Hippocampal formation (tissue), 2 donors: ENCODE data around the gene CFAP97D1.
"Not testable (repeated sequence)": the region's sequence is repeated elsewhere in the genome, so short reads cannot be mapped to it uniquely, and the experiment has no call there.

Source experiments
- DNase-seq, 2 donors: peaks; one replicate each; lab custom pipeline; 2025; lab: John Stamatoyannopoulos, UW

The CFAP97D1 gene

DNA sequence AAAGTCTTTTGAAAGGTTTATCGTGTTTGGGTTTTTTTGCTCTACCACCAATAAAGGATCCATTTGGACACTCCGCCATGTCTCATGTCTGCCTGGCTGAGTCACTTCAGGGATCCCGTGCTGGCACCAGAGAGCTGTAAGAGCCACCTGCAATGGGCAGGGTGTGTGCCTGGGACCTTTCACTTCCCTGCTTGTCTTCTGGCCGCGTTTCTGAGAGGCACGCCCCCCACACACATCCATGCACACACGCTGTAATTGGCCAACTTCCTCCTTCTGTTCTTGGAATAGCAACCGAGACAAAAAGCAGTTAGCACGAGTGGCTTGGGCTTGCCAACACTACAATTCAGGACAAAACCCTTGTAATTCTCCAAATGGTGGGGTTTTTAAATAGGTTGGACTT lies 11.9 kb upstream of the CFAP97D1 start:
- DNase-seq = peak; percentile 23 to 30

DNA sequence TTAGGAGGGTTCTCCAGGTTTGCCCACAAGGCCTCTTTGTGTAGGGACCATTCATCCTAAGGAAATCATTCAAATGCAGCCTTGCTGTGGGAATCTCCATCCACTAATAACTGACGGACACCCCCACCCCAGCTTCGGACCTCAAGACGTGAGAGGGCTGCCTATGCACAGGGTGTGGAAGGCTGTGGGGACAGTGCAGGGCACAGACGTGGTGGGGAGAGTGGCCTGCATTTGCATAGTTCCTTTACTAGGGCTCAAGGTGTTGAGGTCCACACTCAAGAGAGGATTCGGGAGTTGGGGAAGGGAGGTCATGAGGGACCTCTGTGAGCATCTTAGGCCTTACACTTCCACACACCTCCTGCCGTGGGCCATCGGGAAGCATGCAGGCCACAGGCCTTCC lies 11.3 kb upstream of the CFAP97D1 start:
- no peak for DNase-seq

DNA sequence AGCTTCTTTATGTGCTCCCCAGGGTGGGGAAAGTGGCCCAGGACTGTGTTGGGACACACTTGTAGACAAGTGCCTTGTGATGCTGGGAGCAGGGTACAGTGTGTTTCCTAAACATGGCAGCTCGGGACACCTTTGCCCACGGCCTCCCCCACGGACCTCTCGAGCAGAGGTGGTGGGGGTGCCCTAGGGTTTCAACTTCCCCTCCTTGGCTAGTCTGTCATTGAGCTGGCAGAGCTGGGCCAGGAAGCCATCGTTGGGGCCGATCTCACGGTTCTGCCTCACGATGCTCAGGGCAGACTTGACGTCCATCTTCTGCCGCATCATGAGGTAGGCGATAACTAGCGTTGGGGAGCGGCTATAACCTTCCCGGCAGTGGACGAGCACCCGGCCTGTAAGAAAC lies 10.8 kb upstream of the CFAP97D1 start:
- DNase-seq = no peak

DNA sequence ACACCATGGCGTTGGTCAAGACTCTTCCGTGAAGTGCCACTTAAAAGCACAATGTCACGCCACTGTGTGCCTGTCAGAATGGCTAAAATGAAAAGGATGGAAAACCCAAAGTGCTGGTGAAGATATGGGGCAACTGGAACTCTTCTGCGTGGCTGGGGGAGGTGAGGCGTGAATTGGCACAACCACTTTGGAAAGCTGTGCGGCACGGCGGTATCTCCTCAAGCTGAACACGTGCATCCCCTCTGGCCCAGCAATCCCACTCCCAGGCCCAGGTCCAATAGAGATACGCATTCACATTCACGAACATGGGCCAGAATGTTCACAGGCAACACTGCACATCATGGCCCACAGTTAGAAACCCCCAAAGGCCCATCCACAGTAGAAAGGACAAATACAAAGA lies 10.4 kb upstream of the CFAP97D1 start:
- no peak for DNase-seq

DNA sequence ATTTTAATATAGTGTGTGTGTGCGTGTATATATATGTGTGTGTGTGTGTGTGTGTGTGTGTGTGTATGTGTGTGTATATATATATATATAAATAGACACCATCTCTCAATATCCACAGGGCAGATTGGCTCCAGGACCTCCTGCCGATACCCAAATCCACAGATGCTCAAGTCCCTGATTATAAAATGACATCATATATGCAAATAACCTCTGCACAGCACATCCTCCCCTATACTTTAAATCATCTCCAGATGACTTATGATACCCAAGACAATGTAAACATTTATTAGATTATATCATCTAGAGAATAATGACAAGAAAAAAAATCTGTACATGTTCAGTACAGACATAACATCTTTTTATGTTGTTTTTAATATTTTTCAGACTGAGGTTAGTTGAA lies 9.3 kb upstream of the CFAP97D1 start:
- DNase-seq = no peak

DNA sequence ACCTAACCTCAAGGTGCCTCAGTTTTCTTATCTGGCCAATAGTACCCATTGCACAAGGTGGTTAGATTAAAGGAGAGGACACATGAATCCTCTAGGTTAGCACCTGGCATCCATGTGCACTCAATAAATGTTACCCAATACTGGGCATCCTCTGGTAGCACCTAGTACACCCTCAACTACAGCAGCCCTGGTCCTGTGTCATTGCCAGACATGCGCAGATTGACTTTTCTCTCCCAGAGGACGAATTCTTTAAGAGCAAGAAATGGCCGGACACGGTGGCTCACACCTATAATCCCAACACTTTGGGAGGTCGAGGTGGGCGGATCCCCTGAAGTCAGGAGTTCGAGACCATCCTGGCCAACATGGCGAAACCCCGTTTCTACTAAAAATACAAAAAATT lies 8.8 kb upstream of the CFAP97D1 start:
- no peak for DNase-seq

DNA sequence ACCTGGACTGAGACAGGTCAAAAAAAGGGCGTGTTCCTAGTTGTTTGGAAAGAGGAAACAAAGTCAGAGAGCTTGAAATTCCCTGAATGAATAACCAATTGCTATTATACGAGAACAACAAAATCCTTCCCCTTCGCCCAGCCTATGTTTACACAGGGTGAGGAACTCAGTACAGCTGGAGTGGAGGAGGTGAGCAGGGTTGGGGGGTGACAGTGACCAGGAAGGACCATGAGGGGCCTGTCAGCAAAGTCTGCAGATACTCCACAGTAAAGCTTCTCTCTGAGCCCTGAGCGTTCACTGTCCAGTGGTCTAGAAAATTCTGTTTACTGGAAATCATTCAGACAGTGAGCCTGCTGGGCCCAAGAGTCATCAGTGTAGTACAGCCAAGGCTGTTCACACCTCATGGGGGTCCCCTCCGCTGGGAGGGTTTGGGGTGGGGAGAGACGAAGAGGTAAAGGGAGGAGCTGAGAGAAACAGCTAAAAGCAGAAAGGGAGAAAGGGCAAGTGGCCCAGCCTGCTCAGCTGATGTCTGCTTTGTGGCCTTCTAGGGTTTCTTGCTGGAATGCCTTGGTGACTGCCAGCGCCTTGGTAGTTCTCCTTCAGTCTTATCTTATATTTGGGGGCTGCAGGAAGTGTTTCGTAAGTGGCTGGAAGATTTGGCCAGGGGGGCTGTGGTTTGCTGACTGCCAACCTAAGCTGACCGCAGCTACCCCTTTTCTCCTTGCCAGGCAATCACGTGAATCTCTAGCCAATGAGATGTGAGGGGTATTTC lies 7.2 kb upstream of the CFAP97D1 start:
- no peak for DNase-seq

DNA sequence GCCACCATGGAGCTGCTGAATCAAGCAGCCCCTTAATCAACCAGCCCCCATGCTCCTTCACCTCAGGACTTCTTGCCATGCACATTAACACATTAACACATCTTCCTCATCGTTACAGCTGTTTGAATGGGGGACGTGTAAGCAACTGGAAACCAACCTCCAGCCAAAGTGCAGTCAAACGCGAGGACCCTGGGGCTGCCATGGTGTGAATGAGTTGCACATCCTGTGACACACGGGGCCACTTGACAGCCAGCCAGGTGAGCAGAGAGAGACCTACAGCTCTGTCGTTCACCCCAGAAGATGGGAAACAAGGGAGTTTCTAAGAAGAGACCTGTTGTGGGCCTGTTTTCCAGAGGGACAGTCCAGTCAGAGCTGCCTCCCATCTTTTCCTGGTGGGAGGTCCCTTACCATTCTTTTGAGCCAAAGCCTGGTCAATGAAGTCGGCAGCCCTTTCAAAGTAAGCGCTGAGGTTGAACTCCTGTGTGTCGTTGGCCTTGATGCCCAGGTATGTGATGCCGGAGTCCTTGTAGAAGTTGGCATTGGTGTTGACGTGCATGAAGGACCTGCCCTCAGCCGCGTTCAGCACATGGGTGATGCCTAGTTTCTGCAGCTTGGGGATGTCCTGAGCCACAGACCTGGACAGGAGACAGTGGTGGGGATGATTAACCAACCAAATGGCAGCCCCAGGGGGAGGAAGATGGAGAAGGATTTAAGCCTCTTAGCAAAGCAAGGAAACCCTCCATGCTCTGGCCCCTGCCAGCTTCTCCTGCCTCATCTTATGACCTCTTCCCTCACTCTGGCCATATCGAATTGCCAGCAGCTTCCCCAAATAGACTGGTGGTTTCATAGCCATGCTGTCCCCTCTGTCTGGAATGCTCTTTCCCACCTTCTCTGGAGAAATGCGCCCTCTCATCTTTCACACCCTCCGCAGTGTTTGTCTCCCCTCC lies 5.7 kb upstream of the CFAP97D1 start:
- DNase-seq = no peak

DNA sequence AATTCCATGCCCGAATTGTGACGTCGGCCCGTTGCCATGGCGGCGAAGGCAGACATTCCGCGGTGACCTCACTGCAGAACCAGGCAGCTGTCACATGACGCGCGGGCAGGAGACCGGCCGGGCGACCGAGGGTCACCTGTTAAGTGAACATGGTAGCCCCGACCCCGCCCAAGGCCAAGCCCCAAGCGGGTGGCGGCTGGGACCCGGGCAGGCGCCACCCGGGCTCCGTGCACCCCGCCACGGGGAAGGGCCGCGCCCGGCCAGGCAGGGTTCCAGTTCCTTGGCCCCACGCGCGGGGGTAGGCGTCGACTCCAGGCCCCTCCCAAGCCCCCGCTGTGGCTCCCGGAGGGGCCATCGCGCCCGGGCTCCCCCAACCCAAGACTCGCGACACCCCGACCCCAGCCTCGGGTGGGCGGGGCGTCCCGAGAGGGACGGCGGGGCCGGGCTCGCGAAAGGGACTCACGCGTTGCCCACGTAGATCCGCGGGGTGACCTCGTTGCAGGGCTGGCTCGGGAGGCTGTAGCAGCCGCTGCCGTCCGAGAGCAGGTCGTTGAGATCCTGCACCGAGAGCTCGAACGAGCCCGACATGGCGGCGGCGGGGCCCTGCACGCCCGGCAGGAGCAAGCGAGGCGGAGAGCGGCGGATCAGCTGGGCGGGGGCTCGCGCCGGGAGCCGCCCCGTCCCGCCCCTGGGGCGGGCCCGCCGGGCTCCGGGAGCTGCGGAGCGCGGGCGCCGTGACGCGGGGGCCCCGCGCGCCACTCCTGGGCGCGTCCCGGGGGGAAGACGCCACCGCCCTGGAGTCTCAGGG lies 1.7 kb upstream of the CFAP97D1 start, which contains the start of gene DUSP3:
Gene DUSP3, minus strand, starts transcription at position 641 of the 808 bp plus-strand sequence. Its CDS starts 53 bp downstream, at position 588.
- peak; percentile 73 to 82 for DNase-seq

DNA sequence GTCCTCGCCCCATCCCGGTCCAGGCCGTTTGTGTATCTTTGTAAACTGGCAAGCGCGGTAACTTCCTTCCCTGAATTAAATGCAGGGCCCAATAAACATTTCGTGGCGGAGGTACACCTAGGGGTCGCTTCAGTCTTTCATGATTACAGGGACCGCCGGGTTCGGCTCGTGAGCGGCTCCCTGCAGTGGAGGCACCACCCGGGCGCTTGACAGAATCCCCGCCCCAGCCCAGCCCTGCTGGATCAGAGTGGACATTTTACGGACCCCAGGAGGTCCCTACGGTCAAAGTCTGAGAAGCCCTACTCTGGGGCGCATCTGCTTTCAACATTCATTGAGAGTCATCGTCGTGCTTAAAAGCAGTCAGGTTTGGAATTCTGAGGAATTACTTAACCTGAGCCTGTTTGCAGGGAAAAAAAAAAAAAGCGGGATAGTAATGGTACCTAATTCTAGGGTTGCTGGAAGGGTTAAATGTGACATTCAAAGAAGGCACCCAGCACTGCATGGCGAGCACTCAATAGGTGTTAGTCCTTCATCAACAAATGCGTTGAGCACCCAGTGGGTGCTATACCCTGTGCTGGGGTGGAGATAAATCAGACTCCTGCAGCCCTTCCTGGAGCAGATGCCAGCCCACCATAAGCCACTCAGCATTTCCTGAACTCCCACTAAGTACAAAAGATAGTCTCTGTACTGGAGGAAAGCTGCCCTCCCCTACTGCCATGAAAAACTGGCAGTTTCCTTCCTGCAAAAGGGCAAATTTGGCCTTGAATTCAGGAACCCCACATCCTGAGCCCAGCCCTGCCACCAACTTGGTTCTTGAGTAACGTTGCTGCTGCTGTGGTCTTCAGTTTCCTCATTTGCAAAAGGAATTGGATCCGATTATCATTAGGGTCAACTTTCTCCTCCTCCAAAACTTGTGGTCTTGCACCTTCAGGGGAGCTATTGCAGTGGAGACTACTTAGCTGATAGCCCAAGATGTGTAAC lies 800 bp upstream of the CFAP97D1 start:
- DNase-seq = no peak

DNA sequence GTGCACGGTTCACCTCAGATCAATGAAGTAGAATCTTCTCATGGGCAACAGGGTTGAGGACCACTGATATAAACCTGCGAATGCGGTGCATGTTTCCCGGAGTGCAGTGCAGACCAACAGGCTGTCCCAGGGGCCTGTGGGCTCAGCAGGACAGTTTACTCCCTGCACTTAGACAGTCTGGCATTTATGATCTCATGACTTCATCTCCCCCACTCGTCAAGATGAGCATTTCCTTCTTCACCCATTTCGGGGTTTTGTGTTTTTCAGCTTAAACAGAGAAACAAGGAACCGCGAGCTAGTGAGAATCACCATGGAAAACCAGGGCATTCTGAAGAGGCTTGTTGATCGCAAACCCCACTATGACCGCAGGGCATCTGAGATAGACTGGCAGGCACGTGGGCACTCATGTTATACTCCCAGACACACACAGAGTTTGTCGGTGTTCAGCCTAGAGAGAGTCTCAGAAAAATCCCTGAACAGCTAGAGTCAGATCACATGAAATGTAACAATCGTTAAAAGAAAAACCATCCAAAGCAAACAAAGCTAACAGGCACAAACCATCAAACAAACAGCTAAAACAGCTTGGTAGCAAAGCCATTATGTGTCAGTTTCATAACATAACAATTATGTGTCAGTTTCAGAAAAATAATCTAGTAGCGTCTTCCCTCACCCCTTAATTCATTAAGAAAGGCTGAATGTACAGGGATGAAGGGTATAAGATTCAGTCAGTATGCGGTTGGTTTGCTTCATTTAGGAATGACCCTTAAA lies 2.9 kb downstream of the CFAP97D1 start:
- no peak for DNase-seq

DNA sequence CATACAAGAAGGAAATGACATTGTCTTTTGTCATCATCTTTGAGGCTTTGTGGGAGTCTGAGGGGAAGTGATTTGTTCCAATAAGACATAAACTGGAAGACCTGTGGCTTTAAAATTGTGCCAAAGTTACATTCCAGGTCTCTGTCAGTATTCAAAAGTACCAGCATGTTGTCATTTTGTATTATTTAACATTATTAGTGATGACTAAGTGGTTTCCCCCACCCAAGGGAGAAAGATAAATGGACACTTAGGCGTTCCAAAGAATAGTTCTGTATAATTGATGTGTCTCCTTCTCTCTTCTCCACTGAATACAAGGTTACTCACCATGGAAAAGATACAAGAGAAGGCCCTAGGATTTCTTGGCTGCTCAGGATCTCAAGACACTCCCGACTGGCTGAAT lies 3.8 kb downstream of the CFAP97D1 start:
- DNase-seq = no peak

DNA sequence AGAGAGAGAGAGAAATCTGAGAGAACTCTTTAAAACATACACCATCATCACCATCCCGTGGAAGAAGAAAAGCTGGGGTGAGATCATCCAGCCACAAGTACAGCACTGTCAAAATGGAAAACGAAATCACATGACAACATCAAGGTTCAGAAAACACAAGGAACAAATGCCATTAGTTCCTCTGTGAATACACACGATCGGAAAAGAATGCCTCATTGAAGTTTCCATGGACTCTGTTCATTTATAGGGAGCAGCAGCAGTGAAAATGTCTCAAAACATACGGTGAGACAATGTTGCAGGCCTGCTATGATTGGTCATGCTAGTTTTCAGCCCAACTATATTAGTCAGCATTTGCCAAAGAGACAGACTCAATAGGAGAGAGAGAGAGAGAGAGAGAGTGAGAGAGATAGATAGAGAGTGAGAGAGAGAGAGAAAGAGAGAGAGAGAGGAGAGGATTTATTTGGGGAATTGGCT lies 4.4 kb downstream of the CFAP97D1 start:
- no peak for DNase-seq

DNA sequence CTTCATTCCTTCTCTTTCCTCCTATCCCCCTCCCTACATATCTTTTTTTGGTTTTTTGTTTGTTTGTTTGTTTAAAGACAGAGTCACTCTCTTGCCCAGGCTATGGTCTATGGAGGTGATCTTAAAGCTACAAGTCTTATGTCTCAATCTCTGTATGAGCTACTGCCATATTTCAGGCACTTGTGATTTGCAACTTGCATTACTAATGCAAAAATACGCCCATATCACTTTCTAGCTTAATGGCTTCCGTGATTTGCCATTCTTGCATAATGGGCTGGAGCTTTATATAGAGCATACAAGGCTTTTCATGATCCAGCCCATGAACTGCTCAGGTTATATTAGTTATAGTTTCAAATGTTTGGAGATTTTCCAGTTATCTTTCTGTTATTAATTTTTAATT lies 7.5 kb downstream of the CFAP97D1 start:
- DNase-seq = no peak

DNA sequence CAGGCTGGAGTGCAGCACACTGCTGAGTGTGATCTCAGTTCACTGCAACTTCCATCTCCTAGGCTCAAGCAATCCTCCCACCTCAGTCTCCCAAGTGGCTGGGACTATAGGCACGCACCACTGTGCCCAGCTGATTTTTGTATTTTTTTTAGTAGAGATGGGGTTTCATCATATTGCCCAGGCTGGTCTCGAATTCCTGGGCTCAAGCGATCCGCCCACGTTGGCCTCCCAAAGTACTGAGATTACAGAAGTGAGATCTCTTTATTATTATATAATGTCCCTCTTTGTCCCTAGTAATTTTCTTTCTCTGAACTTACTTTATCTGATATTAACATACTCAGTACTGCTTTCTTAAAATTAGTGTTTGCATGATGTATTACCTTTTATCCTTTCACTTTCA lies 8.3 kb downstream of the CFAP97D1 start:
- no peak for DNase-seq

DNA sequence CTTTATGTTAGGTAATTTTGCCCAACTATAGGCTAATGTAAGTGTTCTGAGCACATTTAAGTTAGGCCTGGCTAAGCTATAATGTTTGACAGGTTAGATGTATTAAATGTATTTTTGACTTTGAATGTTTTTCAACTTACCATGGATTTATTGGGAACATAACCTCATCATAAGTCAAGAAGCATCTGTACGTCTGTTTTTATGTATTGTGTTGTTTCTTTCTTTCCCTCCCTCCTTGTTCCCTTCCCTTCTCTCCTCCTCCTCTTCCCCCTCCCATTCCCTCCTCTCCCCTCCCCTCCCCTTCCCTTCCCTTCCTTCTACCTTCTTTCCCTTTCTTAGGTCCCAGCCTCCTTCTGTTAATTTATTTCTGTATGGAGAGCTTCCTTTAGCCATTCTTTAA lies 9.2 kb downstream of the CFAP97D1 start:
- no peak for DNase-seq

DNA sequence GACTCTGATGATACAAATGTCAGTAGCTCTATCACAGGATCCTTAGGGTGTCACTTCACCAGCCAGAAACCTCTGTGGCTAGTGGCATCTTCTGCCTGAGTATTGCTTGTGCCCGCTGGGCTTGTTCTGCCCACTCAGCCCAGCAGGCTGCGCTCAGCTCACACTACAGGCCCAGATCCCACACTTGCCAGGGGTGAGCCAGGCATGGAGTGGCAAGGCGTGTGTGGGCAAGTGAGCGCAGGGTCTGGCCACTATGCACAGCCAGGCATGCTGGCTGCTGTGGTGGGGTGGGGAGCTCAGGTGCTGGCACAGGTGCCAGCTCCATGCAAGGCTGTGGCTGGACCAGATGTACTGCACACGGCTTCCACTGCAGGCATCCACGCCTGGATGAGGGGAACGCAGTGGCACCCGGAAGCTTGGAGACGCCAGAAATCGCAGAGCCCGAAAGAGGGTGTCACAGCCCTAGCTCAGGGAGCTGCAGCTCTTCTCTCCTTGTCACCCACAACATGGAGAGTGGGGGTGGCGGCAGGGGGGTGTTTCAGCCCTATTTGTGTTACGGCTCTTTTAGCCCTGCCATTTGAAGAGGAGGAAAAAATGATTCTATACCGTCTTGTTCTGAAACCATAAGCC lies 10.2 kb downstream of the CFAP97D1 start:
- no peak for DNase-seq

DNA sequence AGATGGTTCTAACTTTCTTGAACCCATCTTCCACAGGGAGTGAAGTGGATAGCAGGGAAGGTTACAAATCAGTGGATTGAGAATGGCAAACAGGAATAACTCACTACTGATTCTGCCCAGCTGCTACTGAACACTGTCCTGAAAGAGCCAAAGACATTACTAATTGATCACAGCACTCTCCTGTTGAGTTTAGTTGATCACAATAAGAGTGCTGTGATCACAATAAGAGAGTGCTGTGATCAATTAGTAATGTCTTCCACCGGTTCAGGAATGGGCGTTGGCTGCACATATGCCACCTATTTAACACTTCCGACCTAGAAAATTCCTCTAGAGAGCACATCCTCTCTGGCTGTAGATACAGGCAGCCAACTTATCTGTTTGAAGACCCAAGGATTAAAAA lies 11.4 kb downstream of the CFAP97D1 start:
- DNase-seq = no peak

DNA sequence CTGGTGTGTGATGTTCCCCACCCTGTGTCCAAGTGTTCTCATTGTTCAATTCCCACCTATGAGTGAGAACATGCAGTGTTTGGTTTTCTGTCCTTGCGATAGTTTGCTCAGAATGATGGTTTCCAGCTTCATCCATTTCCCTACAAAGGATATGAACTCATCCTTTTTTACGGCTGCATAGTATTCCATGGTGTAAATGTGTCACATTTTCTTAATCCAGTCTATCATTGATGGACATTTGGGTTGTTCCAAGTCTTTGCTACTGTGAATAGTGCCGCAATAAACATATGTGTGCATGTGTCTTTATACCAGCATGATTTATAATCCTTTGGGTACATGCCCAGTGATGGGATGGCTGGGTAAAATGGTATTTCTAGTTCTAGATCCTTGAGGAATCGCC lies 12.4 kb downstream of the CFAP97D1 start:
- not testable (repeated sequence) for DNase-seq

DNA sequence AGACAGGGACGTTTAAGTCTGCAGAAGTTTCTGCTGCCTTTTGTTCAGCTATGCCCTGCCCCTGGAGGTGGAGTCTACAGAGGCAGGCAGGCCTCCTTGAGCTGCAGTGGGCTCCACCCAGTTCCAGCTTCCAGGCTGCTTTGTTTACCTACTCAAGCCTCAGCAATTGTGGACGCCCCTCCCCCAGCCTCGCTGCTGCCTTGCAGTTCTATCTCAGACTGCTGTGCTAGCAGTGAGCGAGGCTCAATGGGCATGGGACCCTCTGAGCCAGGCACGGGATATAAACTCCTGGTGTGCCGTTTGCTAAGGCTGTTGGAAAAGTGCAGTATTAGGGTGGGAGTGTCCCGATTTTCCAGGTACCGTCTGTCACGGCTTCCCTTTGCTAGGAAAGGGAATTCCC lies 17.8 kb downstream of the CFAP97D1 start:
- not testable (repeated sequence) for DNase-seq
